GM19023 (cell line): ENCODE data around the gene CEBPA.
"Not testable (repeated sequence)": the region's sequence is repeated elsewhere in the genome, so short reads cannot be mapped to it uniquely, and the experiment has no call there.

Source experiments
- ATAC-seq: cut with Tn5 transposase; IDR thresholded peaks from one replicate; pipeline ENCODE4 v1.9.1; 2021; ENCODE audit warnings: mild to moderate bottlenecking, moderate library complexity; ENCODE audit not compliant: unreplicated experiment

The CEBPA gene

DNA sequence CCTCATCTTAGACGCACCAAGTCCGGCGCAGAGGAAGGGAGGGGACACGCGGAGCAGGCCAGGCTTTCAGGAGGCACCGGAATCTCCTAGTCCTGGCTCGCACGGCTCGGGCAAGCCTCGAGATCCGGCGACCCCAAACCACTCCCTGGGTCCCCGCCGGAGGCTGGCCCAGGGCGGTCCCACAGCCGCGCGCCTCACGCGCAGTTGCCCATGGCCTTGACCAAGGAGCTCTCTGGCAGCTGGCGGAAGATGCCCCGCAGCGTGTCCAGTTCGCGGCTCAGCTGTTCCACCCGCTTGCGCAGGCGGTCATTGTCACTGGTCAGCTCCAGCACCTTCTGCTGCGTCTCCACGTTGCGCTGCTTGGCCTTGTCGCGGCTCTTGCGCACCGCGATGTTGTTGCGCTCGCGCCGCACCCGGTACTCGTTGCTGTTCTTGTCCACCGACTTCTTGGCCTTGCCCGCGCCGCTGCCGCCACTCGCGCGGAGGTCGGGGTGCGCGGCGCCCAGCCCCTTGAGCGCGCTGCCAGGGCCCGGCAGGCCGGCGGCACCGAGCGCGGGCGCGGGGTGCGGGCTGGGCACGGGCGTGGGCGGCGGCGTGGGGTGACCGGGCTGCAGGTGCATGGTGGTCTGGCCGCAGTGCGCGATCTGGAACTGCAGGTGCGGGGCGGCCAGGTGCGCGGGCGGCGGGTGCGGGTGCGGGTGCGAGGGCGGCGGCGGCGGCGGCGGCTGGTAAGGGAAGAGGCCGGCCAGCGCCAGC lies 1.0 kb downstream of the CEBPA start:
- no peak for ATAC-seq

DNA sequence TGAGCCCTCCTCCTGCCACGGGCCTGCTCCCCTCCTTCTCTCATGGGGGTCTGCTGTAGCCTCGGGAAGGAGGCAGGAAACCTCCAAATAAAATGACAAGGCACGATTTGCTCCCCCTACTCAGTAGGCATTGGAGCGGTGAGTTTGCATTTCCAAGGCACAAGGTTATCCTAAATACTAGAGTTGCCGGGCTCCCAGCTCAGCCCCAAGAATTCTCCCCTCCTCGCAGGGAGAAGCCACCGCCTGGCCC lies 1.5 kb downstream of the CEBPA start:
- no peak for ATAC-seq

DNA sequence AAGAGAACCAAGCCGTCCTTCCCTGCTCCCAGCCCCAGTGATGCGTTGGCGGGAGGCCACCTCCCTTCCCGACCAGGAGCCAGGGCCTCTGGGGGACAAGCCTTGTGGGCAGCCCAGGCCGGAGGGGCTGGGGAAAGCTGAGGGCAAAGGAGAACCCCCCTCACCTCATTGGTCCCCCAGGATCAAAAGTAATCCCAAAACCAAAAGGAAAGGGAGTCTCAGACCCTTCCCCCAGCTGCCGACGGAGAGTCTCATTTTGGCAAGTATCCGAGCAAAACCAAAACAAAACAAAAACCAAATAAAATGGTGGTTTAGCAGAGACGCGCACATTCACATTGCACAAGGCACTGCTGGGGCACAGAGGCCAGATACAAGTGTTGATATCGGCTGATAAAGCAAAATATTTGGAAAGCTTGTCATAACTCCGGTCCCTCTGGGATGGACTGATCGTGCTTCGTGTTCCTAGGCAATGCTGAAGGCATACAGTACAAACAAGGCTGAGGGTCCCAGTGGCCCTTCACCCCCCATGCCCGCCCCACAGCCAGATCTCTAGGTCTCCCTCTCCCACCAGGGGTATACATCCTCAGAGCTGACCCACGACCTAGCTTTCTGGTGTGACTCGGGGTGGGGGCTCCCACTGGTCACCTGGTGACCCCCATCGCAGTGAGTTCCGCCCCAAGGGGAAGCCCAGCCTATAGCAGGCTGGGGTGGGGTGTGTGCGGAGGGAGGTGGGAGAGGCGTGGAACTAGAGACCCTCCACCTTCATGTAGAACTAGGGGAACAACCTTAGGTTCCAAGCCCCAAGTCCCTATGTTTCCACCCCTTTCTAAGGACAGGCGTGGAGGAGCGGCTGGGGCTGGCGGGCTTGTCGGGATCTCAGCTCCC lies 2.1 kb downstream of the CEBPA start:
- no peak for ATAC-seq

DNA sequence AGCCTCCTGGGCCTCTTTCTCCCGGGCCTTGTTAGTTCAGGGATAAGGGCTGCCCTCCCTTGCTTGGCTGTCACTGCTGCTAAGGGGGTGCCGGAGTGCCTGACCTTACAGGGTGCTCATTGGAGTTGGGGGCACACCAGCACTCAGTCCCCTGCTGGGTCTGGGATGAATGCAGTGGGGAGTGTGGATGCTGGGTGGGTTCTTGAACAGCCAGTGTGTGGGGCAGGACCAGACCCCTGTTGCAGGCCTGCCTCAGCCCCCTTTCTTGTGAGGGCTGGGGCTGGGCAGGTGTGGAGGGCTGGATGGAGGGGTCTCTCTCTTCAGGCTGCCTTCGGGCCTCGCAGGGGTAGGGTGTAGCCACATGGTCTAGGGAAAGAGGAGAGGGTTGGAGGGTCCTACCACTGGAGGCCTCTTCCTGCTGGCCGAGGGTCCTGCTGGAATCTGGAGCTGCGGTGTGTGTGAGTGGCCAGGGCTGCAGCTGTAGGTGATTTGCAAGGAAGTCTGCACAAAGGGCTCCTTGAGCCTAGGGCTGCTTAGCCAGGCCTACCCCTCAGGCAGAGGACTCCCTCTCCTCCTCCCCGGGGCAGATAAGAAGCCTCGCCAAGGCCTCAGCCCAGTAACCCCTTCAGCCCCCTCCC lies 3.2 kb downstream of the CEBPA start:
- ATAC-seq: no peak

DNA sequence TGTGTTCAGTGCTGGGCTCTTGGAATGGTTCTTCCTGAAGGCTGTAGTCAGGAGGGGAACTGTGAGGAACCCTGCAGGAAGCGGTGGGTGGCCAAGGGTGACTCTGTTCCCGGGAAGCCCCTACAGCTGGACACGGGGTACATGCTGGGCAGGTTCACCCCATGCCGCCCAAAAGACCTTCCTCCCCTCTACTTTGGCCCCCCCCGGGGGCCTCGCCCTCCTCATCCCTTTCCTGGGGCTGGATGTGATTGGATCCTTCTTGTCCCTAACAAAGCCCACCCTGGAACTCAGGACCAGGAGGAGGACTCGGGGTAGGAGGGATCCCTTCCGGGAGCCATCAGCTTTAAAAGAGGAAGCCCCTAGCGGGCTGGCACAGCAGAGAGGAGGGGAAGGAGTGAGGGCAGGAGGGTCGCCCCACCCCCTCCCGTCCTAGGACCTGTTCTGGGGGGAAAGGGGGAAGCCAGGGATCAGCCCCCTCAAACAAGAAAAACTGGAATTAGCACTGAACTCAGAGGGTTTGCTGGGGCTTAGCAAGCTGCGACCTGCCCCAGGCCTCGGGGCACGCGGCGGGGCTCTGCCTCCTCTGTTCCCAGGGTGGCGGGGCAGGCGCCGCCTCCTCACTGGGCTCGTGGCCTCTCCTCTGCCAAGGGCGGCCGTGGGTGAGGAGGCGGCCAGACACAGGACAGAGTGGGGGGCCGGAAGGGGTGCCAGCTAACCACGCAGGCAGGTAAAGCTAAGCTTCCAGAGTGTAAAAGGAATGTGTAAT lies 4.0 kb downstream of the CEBPA start:
- no peak for ATAC-seq

DNA sequence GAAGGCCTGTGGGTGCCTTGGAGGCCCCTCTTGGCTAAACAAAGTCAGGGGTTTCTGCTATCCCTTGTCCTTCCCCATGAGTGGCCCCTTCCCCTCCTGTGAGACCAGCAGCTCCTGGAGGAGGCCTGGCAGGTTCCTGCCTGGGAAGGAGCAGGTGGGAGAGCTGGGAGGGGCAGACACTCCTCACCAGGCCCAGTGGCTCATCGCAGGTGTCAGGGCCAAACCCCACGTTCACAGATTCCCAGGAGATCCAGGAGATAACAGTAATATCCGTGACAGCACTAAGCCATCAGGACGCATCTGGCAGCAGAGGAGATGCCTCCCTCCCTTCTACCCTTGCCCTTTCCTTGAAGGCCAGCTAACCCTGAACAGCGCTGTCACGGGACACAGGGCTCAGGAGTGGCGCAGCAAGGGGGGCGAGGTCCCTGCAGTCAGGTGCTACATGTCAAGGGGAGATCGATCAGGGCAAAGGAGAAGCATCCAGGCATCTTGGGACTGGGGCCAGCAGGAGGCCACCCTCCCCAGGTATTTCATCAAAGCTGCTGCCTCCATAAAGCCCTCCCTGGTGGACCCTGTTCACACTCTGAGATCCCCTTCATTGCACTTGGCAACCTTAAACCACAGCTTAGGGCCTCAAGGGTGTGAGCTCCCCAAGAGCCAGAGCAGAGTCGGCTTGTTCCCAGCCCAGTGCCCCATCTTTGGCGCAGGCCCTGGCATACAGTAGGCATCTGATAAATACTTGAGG lies 4.8 kb downstream of the CEBPA start:
- ATAC-seq: no peak

DNA sequence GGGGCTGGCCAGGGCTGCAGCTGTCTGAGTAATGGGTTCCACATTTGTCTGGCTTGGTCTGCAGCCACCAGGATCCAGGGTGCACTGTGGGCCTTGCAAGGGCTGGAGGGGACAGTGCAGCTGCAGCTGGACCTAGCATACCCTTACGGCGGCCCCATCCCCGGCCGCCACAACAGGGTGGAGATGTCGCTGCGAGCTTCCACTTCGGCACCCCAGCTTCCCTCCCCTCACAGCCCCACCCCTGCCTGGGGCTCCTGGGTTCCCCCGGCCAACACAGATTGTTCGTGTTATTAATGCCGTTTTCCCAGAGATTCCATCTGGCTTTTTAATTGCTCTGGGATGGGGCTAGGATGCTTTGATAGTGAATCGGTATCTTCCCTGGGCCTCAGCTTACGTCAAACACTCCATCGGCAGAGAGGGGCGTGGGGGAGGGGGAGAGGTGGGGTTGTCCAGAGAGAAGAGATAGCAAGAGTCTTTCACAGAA lies 5.8 kb downstream of the CEBPA start:
- ATAC-seq: no peak

DNA sequence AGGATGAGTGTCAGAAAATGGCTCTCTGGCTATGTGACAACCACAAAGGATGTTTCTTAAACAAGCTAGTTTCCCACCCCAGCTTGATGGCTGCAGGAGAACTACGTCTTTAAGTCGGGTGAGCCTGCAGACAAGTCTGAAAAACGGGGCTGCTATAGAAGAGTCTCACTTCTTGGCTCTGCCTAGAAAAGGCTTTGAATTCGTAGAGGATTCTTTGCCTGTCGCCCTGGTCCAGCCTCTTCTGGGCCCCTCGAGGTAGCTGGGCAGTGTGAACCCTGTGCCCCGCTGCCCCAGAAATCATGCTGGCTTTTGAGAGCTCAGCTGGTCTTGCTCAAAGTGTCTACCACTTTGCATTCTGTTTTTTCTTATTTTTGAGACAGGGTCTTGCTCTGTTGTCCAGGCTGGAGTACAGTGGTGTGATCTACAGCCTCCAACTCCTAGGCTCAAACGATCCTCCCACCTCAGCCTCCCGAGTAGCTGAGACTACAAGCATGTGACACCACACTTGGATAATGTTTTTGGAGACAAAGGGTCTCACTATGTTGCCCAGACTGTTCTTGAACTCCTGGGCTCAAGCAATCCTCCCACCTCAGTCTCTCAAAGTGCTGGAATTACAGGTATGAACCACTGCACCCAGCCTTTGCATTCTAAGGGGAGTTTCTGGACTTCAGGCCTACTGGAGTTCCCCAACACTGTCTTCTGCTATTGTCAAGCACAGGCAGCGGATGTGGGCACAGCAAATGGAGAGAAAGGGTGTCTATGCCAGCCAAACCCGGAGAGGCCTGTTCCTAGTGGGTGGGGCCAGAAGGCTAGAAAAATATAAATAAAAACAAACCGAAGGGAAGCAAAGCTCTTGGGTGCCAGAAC lies 6.5 kb downstream of the CEBPA start:
- no peak for ATAC-seq

DNA sequence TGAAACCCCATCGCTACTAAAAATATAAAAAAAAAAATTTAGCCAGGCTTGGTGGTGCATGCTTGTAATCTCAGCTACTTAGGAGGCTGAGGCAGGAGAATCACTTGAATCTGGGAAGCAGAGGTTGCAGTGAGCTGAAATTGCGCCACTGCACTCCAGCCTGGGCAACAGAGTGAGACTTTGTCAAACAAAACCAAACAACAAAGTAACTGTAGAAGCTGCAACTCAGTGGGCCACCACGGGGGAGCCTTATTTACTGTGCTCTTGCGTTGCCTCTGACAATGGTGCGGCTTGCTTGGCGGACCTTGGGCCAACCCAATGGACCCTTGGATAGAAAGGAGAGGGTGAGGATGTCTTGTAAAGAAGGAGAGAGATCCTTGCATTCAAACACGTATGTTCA lies 7.3 kb downstream of the CEBPA start:
- ATAC-seq: not testable (repeated sequence)

DNA sequence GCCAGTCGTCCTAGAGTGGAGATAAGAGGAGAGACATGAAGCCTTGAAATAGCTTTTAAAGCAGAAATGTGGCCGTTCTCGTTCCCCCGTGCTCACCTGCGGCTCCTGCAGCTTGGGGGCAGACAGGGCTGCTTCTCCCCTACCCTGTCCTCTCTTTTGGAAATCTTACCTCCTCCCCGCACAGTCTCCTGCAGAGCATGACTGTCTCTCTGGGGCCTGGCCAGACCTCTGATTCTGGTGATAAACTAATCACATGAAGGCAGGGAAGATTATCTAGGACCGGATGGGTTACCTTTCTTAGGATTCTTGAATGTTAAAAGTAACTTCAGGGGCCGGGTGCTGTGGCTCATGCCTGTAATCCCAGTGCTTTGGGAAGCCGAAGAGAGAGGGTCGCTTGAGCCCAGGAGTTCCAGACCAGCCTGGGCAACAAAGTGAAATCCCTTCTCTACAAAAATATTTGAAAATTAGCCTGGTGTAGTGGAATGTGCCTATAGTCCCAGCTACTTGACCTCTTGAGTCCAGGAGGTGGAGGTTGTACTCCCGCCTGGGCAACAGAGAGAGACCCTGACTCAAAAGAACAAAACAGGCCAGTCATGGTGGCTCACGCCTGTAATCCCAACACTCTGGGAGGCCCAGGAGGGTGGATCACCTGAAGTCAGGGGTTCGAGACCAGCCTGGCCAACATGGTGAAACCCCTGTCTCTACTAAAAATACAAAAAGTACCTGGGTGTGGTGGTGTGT lies 8.1 kb downstream of the CEBPA start:
- no peak for ATAC-seq

DNA sequence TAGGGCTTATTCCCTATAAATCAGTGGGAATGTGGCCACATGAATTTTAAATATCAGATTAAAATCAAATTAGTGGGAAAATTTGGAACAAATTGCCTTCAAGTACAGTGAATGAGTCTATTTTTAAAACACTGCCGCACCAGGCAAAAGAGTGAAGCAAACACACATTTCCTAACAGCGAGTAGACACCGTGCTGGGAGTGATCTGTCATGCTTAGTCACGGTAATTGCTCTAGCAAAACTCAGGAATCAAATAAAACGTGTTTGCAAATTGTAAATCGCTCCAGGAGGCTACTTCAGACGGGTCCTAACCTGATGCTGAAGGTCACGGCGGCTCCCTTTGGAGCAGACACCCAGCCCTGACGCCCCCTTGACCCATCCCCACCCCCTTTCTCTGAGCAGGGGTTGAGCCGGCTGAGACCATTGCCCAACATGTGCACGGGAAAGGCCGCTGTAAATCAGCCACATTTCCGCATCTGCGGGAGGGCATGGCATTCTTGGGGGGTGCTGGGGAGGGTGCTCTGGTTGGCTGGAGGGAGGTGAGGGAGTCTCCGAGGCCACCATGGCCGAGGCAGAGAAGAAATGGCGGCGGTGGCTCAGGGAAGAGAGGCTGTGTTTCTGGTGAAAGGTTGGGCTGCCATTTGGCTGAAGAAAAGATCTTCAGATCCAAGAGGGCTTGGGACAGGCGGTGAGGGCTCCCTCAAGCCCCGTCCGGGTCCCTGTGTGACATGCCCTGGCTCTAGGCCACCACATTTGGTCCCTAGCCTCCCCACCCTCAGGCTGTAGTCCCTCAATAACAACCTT lies 8.9 kb downstream of the CEBPA start:
- no peak for ATAC-seq

DNA sequence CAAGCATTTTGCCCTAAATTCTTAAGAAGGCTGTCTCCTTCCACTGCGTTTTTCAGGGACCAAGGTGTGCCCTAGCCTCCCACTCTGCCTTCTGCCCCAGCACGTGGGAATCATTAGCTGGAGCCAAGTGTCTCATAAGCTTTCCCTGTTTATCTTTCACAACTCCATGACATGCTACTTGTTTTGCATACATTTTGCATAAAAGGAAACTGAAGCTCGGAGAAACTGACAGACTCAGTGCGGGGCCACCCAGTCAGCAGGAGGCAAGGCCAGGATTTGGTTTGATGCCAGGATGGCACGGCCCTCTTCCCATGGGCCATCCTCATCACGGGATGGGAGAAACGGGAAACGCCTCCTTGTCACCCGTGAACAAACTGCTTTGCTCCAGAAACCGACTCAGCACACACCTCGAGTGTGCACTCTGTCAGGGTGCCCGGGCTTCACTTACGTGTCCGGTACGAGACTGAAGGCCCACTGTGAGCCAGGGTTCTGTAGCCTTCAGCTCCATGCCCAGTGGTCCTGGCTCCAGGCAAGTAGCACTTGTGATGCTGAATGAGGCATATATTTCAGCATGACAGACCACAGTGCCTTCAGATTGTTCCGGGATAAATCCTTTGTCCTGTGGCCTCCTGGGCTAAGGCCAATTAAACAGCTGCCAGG lies 9.6 kb downstream of the CEBPA start:
- no peak for ATAC-seq

DNA sequence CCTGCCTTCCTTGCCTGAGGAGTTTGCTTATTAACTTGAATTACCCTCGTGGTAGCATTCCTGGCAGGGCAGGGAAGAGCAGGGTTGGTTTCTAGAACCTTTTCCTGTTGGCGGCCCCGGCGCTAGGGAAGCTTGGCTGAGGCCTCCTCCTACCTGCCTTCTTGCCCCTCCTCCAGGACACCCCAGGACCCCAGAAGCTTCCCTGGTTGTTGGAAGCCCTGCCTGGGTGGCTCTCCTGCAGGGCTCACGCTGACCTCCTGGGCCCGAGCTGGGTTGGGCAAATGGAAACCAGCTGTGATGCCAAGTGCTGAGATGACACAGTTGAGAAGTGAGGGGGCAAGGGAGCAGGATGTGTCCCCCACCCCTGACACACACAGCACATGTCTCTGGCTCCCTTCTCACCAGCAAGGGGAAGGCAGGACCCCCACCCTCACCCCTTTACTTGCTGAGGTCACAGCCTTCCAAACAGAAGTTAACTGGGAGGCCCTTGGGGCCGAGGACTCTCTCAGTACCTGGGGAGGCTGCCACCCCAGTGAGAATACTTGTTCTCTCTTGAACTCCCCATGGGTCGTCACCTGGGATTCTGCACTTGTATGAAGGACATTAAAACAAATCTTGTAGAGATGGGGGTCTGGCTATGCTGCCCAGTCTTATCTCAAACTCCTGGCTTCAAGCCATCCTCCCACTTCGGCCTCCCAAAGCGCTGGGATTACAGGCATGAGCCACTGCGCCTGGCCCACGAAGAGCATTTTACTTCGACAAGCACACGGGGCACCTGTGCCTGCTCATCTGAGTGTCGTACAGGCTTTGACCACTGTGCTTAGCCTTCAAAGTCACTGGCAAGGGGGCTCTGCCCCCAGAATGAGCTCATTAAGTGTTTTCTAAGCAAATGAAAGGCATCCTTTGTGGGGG lies 10.5 kb downstream of the CEBPA start:
- no peak for ATAC-seq

DNA sequence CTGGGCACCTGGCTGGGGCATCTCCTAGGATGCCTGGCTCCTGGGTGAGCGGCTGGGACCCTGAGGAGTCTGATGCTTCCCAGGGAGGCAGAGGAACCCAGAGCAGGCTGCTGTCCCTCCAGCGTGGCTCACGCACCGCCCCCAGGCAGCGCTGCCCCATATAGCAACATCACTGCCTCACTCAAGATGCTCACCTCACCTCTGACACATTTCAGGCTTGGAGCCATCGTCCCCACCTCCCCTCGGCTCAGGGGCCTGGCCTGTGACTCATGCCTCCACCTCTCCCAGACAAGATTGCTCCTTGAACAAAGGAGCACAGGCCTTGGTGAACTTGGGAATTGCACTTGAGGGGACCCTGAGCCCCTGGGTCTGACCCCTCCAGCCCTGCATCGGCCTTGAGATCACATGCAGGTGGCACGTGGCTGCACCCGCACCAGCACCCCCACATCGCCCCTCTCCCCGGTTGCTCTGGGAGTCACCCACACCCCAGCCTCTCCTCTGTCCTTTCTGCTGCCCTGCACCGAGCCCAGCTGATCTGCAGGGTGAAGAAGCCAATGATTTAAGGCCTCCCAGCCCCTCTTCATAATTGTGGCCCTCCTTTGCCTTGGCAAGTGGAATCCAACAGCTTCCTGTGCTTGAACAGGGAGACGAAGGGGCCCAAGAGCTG lies 11.2 kb downstream of the CEBPA start:
- no peak for ATAC-seq

DNA sequence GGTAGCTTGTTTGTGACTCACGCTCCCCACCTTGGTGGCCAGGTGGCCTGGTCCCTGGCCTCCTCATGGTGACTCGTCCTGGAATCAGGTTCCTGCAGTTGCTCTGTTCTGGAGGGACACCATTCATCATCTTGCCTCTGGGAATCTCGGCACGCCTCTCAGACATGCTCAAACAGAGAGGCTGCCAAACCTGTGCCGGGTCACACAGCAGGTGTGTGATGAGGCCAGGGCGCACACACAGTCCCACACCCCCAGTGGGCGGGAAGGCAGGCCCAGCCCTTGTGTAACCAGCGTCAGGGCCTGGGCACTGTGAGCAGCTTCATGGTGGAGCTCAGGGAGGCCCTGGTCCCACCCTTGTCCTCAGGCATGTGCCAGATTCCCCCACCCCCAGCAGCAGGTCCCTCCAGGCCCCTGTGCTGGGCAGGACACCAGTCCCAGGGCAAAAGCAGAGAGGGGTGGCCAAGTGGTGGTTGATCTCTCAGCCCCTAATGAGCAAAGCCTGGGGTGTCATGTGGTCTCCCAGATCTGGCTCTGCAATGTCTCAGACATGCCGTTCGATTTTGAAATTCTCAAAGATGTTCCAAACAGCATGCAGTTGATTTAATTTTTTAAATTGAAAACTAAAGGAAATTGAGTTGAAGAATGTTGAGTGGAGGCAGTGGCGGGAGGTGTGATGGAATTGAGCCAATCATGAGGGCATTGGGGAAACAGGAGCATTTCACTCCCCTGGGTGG lies 12.1 kb downstream of the CEBPA start:
- no peak for ATAC-seq
